GM12801 (cell line): Measurements from ENCODE around the gene CCDC50.

Experiments used
- TF ChIP-seq, protein P1 (sequence below): IDR thresholded peaks from one replicate; pipeline ENCODE4 v1.5.1; 2011; ENCODE audit warnings: control low read depth; ENCODE audit not compliant: insufficient read length; ENCODE audit errors: extremely low read depth

Gene CCDC50

GRCh38 chr3:191302451-191302850, 26.7 kb upstream of the CCDC50 start:
- TF ChIP-seq, protein P1, sequence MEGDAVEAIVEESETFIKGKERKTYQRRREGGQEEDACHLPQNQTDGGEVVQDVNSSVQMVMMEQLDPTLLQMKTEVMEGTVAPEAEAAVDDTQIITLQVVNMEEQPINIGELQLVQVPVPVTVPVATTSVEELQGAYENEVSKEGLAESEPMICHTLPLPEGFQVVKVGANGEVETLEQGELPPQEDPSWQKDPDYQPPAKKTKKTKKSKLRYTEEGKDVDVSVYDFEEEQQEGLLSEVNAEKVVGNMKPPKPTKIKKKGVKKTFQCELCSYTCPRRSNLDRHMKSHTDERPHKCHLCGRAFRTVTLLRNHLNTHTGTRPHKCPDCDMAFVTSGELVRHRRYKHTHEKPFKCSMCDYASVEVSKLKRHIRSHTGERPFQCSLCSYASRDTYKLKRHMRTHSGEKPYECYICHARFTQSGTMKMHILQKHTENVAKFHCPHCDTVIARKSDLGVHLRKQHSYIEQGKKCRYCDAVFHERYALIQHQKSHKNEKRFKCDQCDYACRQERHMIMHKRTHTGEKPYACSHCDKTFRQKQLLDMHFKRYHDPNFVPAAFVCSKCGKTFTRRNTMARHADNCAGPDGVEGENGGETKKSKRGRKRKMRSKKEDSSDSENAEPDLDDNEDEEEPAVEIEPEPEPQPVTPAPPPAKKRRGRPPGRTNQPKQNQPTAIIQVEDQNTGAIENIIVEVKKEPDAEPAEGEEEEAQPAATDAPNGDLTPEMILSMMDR = no peak

- TF ChIP-seq, protein P1 = no peak
Observed at GRCh38 chr3:191303596-191303995, 25.6 kb upstream of the CCDC50 start.

DNA sequence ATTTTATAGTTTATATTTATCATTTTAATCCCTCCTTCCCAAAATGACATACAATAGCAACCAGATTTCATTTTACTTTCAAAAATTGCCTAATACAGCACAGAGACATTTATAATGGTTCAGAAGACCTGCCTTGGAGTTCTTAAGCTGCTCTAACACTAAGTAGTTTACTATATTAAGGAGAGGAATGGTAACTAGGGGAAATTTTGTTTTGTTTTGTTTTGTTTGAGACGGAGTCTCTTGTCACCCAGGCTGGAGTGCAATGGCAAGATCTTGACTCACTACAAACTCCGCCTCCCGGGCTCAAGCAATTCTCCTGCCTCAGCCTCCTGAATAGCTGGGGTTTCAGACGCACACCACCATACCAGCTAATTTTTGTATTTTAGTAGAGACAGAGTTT, 22.8 kb upstream of the CCDC50 start:
- TF ChIP-seq, protein P1 = no peak

- TF ChIP-seq, protein P1 = no peak
Observed at GRCh38 chr3:191307341-191307740, 21.9 kb upstream of the CCDC50 start.

- TF ChIP-seq, protein P1 = no peak
Observed at GRCh38 chr3:191313296-191313695, 15.9 kb upstream of the CCDC50 start.

DNA sequence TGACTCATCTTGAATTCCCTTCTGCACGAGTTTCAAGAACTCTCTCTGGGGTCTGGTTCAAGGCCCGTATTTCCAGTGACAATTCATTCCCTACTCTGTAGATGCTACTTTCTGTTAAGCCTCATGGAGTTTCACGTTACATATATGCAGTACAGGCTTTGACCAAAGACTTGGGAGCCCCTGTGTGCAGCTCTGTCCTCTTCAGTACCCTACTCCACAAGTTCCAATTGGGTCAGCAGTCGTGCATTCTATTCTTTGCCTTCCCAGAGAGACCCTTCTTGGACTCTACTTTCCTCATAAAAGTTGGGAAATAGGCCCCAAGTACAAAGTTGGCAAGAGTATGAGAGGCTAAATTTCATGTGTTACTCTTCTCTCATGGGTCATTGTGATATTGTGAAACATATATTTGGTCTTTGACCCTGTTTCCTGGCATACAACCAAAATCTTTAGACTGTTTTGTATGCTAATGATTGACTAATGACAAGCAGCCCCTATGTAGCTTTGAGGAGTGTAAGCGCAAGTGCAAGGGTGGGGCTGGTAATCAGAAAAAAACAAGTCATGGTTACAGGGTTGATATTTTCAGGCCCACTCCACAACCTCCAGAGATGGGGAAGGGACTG, 15.0 kb upstream of the CCDC50 start:
- TF ChIP-seq, protein P1 = no peak

- TF ChIP-seq, protein P1 = no peak
Observed at GRCh38 chr3:191316876-191317603, 12.2 kb upstream of the CCDC50 start.
